ENCODE data around the gene TUBA4A.

Gene TUBA4A

DNA sequence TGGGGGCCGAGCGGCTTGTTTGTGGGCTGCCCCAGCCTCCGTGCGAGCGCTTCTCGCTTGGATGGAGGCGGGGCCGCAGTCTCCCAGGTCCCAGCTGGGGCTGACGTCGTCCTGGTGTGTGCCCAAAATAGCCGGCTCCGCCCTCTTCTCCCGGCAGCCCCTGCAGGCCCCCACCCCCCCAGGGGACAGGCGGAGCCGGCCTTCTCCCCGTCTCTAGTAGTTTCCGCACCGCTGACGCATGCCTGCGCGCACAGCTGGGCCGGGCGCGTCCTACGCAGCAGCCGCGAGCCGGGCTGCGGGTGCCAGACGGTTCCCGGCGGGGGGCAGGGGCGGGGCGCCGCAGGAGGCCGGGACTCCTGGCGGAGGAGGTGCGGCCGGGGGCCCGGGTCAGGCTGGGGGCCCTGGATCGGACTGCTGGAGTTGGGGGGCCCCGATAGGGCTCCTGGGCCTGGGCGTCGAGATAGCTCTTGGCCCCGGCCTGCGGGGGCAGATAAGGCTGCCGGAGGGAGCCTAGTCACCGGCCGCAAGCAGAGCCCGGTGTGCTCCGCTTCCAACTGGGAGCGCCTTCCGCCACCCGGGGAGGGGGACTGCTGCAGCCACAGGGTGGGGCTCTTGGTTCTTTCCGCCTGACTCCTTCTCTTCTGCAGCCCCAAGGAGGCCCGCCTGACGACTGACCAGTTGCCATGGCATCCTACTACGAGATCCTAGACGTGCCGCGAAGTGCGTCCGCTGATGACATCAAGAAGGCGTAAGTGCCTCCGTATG, 25.6 kb upstream of the TUBA4A start, which contains the start of gene DNAJB2:
Gene DNAJB2, plus strand, starts transcription at position 216 of the 765 bp plus-strand sequence. Its CDS starts 468 bp downstream, at position 684.
- H3K27ac Mint-ChIP-seq: peak within 1 kb of the TSS; percentile 99
- ATAC-seq (peak; percentile 92), DNase-seq (peak; percentile 99)
- peak within 1 kb of the TSS; percentile 95 to 99 for H3K4me3 Mint-ChIP-seq
- peaks cover 55% of the 10 kb centered on the region for H3K4me1 Mint-ChIP-seq
- H3K27me3 Mint-ChIP-seq: no peaks in the 10 kb centered on the region
- H3K9me3 Mint-ChIP-seq: no peaks in the 10 kb centered on the region

GRCh38 chr2:219278655-219279150, 25.0 kb upstream of the TUBA4A start:
- no peak for ATAC-seq
- no peaks in the 10 kb centered on the region for H3K9me3 Mint-ChIP-seq
- no peak for DNase-seq
- peak overlapping the region; percentile 95 to 99 for H3K4me3 Mint-ChIP-seq
- no peaks in the 10 kb centered on the region for H3K27me3 Mint-ChIP-seq
- peaks cover 59% of the 10 kb centered on the region for H3K4me1 Mint-ChIP-seq
- peak overlapping the region; percentile 94 to 99 for H3K27ac Mint-ChIP-seq

- Mint-ChIP-seq H3K27ac (peak overlapping the region; percentile 94 to 99), H3K4me3 (peak overlapping the region; percentile 95 to 99), H3K4me1 (peaks cover 58% of the 10 kb centered on the region), H3K27me3 (no peaks in the 10 kb centered on the region), H3K9me3 (no peaks in the 10 kb centered on the region)
- DNase-seq (peak; percentile 77 to 80), ATAC-seq (no peak)
Observed at GRCh38 chr2:219277703-219278654, 24.3 kb upstream of the TUBA4A start.

GRCh38 chr2:219274361-219274921, 20.7 kb upstream of the TUBA4A start:
- Mint-ChIP-seq H3K27me3 (no peaks in the 10 kb centered on the region), H3K4me3 (no peak overlapping the region), H3K9me3 (no peaks in the 10 kb centered on the region), H3K27ac (no peak overlapping the region), H3K4me1 (peaks cover 29% of the 10 kb centered on the region)
- DNase-seq: no peak
- no peak for ATAC-seq

DNA sequence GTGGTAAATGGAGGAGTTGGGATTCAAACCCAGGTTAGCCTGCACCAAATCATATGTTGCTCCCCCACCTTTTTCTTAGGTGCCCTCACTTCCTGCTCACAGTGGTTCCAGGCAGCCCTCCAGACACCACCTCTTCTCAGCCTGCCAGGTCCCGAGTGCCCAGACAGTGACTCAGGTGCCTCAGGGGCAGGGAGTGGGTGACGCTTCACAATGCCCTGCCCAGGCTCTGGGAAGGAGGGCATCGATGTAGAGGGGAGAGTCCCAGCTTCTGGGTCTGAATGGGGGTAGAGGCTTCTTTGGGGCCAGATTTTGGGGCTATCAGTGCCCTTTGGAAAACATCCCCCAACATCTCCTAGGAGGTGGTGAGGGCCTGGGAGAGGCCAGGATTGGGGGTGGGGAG, 20.2 kb upstream of the TUBA4A start:
- no peaks in the 10 kb centered on the region for H3K9me3 Mint-ChIP-seq
- H3K4me3 Mint-ChIP-seq: no peak overlapping the region
- no peaks in the 10 kb centered on the region for H3K27me3 Mint-ChIP-seq
- no peak overlapping the region for H3K27ac Mint-ChIP-seq
- peaks cover 27% of the 10 kb centered on the region for H3K4me1 Mint-ChIP-seq
- DNase-seq: no peak
- ATAC-seq: no peak

DNA sequence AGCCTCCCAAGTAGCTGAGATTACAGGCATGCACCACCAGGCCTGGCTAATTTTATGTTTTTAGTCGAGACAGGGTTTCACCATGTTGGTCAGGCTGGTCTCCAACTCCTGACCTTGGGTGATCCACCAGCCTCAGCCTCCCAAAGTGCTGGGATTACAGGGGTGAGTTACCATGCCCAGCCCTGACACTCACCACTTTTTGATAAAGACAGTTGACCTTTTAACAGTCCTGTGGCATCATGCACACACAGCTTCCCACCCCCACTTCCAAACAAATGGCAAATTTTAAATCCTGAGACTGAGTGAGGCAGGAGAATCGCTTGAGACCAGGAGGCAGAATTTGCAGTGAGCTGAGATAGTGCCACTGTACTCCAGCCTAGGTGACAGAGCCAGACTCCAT, 19.3 kb upstream of the TUBA4A start:
- Mint-ChIP-seq H3K27ac (no peak overlapping the region), H3K4me3 (no peak overlapping the region)
- no peak for DNase-seq

DNA sequence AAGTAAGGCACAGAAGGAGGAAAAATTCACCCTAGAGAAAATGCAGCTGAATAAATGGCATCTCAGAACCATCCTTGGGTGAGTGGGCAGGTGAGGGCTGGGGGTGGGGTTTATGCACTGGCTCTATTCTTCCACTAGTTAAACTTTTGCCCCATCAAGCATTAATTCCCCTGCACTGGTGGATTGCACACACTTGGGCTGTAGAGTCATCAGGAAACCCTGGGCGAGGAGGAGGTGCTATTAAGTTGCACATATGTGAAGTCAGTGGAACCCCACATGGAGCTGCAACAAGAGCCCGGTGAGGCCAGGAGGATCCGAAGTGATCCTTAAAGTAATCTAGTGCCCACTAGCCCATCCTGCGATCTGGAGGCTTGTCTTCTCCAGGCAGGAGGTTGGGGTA, 18.6 kb upstream of the TUBA4A start:
- Mint-ChIP-seq H3K27me3 (no peaks in the 10 kb centered on the region), H3K4me3 (no peak overlapping the region), H3K4me1 (peaks cover 11% of the 10 kb centered on the region), H3K27ac (no peak overlapping the region), H3K9me3 (no peaks in the 10 kb centered on the region)
- no peak for DNase-seq
- ATAC-seq: no peak

More for the DNA sequence above, 19.3 kb upstream of the TUBA4A start:
- ATAC-seq: no peak
- Mint-ChIP-seq H3K4me1 (peaks cover 18% of the 10 kb centered on the region), H3K27me3 (no peaks in the 10 kb centered on the region), H3K9me3 (no peaks in the 10 kb centered on the region)

- Mint-ChIP-seq H3K27me3 (no peaks in the 10 kb centered on the region), H3K27ac (no peak overlapping the region), H3K4me3 (no peak overlapping the region), H3K4me1 (peaks cover 7% of the 10 kb centered on the region), H3K9me3 (no peaks in the 10 kb centered on the region)
- no peak for ATAC-seq
- no peak for DNase-seq
Observed at GRCh38 chr2:219271021-219271420, 17.3 kb upstream of the TUBA4A start.

- ATAC-seq (no peak), DNase-seq (no peak)
- Mint-ChIP-seq H3K4me3 (no peak overlapping the region), H3K27ac (no peak overlapping the region), H3K4me1 (peaks cover 7% of the 10 kb centered on the region), H3K27me3 (no peaks in the 10 kb centered on the region), H3K9me3 (no peaks in the 10 kb centered on the region)
Observed at GRCh38 chr2:219270055-219270372, 16.3 kb upstream of the TUBA4A start.

DNA sequence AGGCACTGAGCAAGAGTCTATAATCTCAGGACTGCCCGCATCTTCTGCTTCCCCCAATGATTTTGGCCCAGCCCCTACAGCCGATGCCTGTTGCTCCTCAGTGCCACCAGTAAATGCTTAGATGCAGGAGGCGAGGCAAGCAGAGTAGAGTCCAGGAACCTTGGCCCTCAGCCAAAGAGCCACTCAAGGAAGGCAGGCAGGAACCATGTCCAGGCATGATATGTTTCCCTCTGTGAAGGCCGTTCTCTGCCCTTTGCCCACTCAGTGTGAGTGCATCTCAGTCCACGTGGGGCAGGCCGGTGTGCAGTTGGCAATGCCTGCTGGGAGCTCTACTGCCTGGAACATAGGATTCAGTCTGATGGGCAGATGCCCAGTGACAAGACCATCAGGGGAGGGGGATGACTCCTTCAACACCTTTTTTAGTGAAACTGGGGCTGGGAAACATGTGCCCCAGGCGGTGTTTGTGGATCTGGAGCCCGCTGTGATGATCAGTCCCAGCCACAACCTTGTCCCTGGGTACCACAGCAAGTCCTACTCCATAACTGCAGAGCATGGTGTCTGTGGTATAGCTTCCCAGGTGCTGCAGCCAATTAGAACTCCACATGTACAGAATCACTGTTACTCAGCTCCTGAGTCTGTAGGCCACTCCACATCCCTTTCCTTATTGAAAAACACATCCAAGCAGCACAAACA, 15.8 kb upstream of the TUBA4A start:
- H3K27ac Mint-ChIP-seq: no peak overlapping the region
- peaks cover 7% of the 10 kb centered on the region for H3K4me1 Mint-ChIP-seq
- ATAC-seq: no peak
- no peak for DNase-seq
- H3K27me3 Mint-ChIP-seq: no peaks in the 10 kb centered on the region
- no peaks in the 10 kb centered on the region for H3K9me3 Mint-ChIP-seq
- no peak overlapping the region for H3K4me3 Mint-ChIP-seq

DNA sequence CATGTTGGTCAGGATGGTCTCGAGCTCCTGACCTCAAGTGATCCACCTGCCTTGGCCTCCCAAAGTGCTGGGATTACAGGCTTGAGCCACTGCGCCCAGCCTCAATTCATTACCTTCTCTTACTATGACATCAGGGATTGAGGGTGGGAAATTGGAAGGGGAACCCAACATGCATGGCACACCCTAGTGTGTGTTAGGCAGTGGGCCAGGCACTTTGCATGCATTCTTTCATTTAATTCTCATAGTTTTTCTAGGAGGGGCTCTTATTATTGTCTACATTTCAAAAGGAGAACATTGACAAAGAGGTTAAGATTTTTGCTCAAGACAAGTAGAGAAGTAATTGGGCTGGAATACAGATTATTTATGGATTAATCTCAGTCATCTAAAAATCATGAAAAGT, 14.6 kb upstream of the TUBA4A start:
- Mint-ChIP-seq H3K9me3 (no peaks in the 10 kb centered on the region), H3K4me1 (no peaks in the 10 kb centered on the region), H3K4me3 (no peak overlapping the region), H3K27ac (peak overlapping the region in 1 of 2 donors; percentile 46), H3K27me3 (no peaks in the 10 kb centered on the region)
- DNase-seq (no peak), ATAC-seq (no peak)

DNA sequence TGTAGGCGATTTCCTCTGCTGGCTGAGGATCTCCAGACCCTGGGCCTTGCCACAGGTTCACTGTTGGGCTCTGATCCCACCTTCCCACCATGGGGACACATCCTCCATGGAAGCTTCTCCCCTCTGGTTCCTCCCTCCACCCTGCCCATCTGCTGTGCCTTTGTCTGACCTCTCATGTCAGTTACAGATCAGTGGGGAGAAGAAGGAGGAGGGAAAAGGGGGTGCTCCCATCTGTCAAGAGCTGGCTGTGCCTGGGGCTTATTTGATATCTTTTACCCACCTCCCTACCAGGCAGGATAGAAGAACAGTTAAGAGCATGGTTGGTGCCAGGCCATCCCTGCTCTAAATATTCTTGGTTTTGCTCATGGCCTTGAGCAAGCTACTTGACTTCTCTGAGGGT, 13.2 kb upstream of the TUBA4A start:
- H3K27me3 Mint-ChIP-seq: no peaks in the 10 kb centered on the region
- ATAC-seq (no peak), DNase-seq (no peak)
- no peak overlapping the region for H3K27ac Mint-ChIP-seq
- H3K4me1 Mint-ChIP-seq: peaks cover 2% of the 10 kb centered on the region
- H3K4me3 Mint-ChIP-seq: no peak overlapping the region
- no peaks in the 10 kb centered on the region for H3K9me3 Mint-ChIP-seq

- no peaks in the 10 kb centered on the region for H3K27me3 Mint-ChIP-seq
- peaks cover 8% of the 10 kb centered on the region for H3K4me1 Mint-ChIP-seq
- no peaks in the 10 kb centered on the region for H3K9me3 Mint-ChIP-seq
- H3K27ac Mint-ChIP-seq: peak overlapping the region in 1 of 2 donors; percentile 22
- H3K4me3 Mint-ChIP-seq: no peak overlapping the region
- ATAC-seq (no peak), DNase-seq (no peak)
Observed at GRCh38 chr2:219266232-219266631, 12.5 kb upstream of the TUBA4A start.

DNA sequence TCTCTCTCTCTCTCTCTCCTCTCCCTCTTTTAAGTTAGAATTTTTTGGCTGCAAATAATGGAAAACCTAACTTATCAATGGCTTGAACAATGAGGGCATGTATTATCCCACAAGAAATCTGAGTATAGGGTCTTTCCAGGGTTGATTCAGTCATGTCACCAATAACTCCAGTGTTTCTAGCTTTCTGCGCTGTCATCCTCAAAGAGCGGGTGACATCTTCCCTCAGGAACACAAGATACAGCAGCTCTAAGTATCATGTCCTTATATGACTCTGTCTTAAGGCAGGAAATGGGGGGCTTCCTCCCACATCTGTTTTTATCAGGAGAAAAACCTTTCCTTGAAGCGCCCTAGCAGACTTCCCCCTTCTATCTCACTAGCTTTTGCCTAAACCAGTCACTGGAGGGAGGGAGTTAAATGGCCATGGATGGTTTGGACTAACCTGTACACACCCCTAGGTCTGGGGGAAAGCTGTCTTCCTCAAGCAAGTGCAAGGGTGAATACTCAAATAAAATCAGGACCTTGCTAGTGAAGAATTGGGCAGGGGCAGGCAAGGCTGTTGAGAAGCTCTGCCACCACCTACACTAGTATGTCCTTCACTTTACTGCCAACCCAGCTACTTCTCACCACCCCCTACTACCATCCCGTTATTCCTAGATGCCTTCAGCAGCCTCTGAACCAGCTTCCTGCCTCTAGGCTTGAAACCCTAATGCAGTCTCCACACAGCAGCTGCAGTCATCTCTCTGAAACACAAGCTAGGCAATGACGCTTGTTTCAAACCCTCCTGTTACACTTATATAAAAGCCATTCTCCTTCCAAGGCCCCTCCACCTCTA, 7.5 kb upstream of the TUBA4A start:
- peak overlapping the region in 1 of 2 donors; percentile 64 for H3K27ac Mint-ChIP-seq
- no peaks in the 10 kb centered on the region for H3K9me3 Mint-ChIP-seq
- peaks cover 21% of the 10 kb centered on the region for H3K4me1 Mint-ChIP-seq

More for the DNA sequence above, 7.5 kb upstream of the TUBA4A start:
- ATAC-seq (peak; percentile 43), DNase-seq (no peak)
- Mint-ChIP-seq H3K27me3 (no peaks in the 10 kb centered on the region), H3K4me3 (no peak overlapping the region)

Measured in stimulated activated naive CD8-positive, alpha-beta T cell treated with anti-CD3 and anti-CD28 coated beads, Interleukin-15, amount 100 ng/mL, for 72 hours (primary cell).